Nephron progenitor cell (in vitro differentiated cells): ENCODE measurements around the gene IFT80.

Experiments used
- DNase-seq: peaks from one replicate; pipeline ENCODE4 v3.0.0; 2021
- H3K27ac Mint-ChIP-seq: 2 replicates; pipeline ENCODE4 v1.8.0; 2021; ENCODE audit warnings: mild to moderate bottlenecking, moderate library complexity, mixed read lengths
- H3K27me3 Mint-ChIP-seq: 2 replicates; pipeline ENCODE4 v1.8.0; 2021; ENCODE audit warnings: mild to moderate bottlenecking, low read depth, mixed read lengths; ENCODE audit not compliant: poor library complexity
- H3K36me3 Mint-ChIP-seq: 2 replicates; pipeline ENCODE4 v1.8.0; 2021; ENCODE audit warnings: low read depth, mixed read lengths
- H3K4me1 Mint-ChIP-seq: 2 replicates; pipeline ENCODE4 v1.8.0; 2021; ENCODE audit warnings: mixed read lengths
- H3K4me3 Mint-ChIP-seq: 2 replicates; pipeline ENCODE4 v1.8.0; 2021; ENCODE audit warnings: mild to moderate bottlenecking, moderate library complexity, mixed read lengths
- H3K9me3 Mint-ChIP-seq: 2 replicates; pipeline ENCODE4 v1.8.0; 2021; ENCODE audit warnings: mild to moderate bottlenecking, moderate library complexity, mixed read lengths
- TF ChIP-seq, protein P1 (sequence below): fragments of 200-600 bp; sonication (generic); IDR thresholded peaks from 2 replicates; pipeline ENCODE4 v1.5.0; 2021; ENCODE audit warnings: antibody characterized with exemption

The IFT80 gene

GRCh38 chr3:160224256-160224655 lies 174.8 kb downstream of the IFT80 start:
- H3K4me1 Mint-ChIP-seq: peaks cover 19% of the 10 kb centered on the region
- H3K4me3 Mint-ChIP-seq: peak overlapping the region; percentile 84
- H3K27me3 Mint-ChIP-seq: peaks cover 64% of the 10 kb centered on the region
- no peaks in the 10 kb centered on the region for H3K36me3 Mint-ChIP-seq
- no peak overlapping the region for H3K27ac Mint-ChIP-seq
- TF ChIP-seq, protein P1, sequence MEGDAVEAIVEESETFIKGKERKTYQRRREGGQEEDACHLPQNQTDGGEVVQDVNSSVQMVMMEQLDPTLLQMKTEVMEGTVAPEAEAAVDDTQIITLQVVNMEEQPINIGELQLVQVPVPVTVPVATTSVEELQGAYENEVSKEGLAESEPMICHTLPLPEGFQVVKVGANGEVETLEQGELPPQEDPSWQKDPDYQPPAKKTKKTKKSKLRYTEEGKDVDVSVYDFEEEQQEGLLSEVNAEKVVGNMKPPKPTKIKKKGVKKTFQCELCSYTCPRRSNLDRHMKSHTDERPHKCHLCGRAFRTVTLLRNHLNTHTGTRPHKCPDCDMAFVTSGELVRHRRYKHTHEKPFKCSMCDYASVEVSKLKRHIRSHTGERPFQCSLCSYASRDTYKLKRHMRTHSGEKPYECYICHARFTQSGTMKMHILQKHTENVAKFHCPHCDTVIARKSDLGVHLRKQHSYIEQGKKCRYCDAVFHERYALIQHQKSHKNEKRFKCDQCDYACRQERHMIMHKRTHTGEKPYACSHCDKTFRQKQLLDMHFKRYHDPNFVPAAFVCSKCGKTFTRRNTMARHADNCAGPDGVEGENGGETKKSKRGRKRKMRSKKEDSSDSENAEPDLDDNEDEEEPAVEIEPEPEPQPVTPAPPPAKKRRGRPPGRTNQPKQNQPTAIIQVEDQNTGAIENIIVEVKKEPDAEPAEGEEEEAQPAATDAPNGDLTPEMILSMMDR: no peak
- H3K9me3 Mint-ChIP-seq: no peaks in the 10 kb centered on the region
- peak; percentile 3 for DNase-seq

DNA sequence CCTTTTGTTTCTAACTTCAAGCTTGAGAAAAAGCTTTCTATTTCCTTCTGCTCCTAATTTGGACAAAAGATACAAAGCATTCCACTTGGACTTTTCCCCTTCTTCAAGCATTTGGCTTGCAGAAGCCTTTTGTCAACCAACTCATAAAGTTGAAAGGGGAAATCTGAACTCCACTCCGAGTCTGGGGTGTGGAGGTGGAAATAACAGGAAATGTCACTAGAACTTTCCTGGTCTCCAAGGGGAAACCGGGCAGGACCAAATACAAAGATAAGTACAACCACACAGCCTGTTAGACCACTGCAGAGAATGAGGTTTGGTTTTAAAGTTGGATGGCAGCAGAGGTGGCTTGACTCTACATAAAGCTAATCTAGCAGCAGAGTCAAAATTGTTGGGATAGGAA lies 178.0 kb downstream of the IFT80 start:
- H3K9me3 Mint-ChIP-seq: no peaks in the 10 kb centered on the region
- no peak for DNase-seq
- peaks cover 40% of the 10 kb centered on the region for H3K27me3 Mint-ChIP-seq
- peaks cover 21% of the 10 kb centered on the region for H3K4me1 Mint-ChIP-seq
- no peak overlapping the region for H3K27ac Mint-ChIP-seq
- H3K36me3 Mint-ChIP-seq: no peaks in the 10 kb centered on the region
- TF ChIP-seq, protein P1: no peak
- H3K4me3 Mint-ChIP-seq: no peak overlapping the region

DNA sequence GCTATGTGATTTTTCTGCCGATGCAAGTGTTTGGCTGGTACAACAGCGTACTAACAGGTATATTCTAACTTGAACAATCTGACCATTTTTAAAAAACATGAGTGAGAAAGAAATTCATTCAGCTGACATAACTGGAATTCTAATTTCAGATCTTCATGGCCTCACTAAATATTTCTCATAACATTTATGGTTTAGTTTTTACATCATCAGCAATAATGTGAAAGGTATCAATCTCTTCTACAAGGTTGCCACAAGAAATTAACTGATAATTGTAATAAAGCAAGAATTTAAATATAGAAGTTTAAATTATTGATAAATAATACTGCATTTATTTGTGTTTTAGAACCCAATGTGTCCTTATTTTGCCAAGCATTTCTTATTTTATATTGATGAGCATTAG lies 179.0 kb downstream of the IFT80 start:
- Mint-ChIP-seq H3K27ac (no peak overlapping the region), H3K4me1 (peaks cover 20% of the 10 kb centered on the region), H3K36me3 (no peaks in the 10 kb centered on the region), H3K9me3 (no peaks in the 10 kb centered on the region), H3K4me3 (no peak overlapping the region), H3K27me3 (peaks cover 38% of the 10 kb centered on the region)
- no peak for DNase-seq
- TF ChIP-seq, protein P1: no peak

DNA sequence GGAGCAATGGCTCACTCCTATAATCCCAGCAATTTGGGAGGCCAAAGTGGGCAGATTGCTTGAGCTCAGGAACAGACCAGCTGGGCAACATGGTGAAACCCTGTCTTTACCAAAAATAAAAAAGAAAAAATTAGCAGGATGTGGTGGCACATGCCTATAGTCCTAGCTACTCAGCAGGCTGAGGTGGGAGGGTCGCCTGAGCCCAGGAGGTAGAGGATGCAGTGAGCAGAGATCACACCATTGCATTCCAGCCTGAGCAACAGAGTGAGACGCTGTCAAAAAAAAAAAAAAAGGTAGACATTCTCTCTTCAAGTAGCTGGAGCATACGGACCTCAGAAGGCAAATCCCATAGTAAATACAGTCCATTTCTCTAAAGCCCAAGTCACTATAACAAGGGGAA lies 180.9 kb downstream of the IFT80 start:
- Mint-ChIP-seq H3K27ac (no peak overlapping the region), H3K4me3 (no peak overlapping the region), H3K27me3 (peaks cover 21% of the 10 kb centered on the region), H3K4me1 (peaks cover 10% of the 10 kb centered on the region), H3K9me3 (no peaks in the 10 kb centered on the region), H3K36me3 (no peaks in the 10 kb centered on the region)
- TF ChIP-seq, protein P1: no peak
- DNase-seq: no peak

GRCh38 chr3:160217675-160218074 lies 181.3 kb downstream of the IFT80 start:
- TF ChIP-seq, protein P1: no peak
- peaks cover 10% of the 10 kb centered on the region for H3K4me1 Mint-ChIP-seq
- no peak for DNase-seq
- peaks cover 16% of the 10 kb centered on the region for H3K27me3 Mint-ChIP-seq
- no peak overlapping the region for H3K27ac Mint-ChIP-seq
- H3K36me3 Mint-ChIP-seq: no peaks in the 10 kb centered on the region
- no peaks in the 10 kb centered on the region for H3K9me3 Mint-ChIP-seq
- no peak overlapping the region for H3K4me3 Mint-ChIP-seq

DNA sequence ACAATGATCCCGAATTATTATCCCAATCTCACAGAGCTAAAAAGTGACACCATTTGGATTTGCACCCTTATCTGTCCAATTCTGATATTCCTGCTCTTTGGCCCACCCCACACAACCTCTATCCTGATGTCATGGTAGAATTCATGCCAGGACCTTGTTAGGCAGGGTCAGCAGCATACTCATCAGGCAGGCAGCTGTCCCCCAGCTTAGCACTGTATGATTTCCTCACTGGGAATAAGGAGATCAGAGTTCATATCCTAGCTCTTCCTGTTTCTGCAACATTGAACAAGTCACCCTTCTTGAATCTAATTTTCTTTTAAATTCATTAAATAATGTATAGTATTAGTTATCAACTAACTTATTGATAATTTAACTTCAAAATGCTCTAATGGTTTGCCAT lies 185.8 kb downstream of the IFT80 start:
- H3K27ac Mint-ChIP-seq: no peak overlapping the region
- no peaks in the 10 kb centered on the region for H3K36me3 Mint-ChIP-seq

More for the DNA sequence above, 185.8 kb downstream of the IFT80 start:
- Mint-ChIP-seq H3K4me3 (no peak overlapping the region), H3K4me1 (peaks cover 16% of the 10 kb centered on the region), H3K27me3 (peaks cover 4% of the 10 kb centered on the region), H3K9me3 (no peaks in the 10 kb centered on the region)
- DNase-seq: no peak
- TF ChIP-seq, protein P1: no peak
